Esophagus muscularis mucosa (tissue), 3 donors: ENCODE results near the gene ATRIP.

Experiments used
- POLR2A ChIP-seq: fragments of 450-650 bp; IDR thresholded peaks from one replicate; pipeline ENCODE4 v1.6.1; 2017; ENCODE audit warnings: antibody characterized with exemption, moderate library complexity, mild to moderate bottlenecking, low read depth
- POLR2AphosphoS5 ChIP-seq, 2 donors: sonication (generic); formaldehyde crosslinking; IDR thresholded peaks; one replicate each; pipeline ENCODE4 v1.6.1; 2017; ENCODE audit warnings: antibody characterized with exemption in 2 of 2
- TF ChIP-seq, protein P1 (sequence below), 3 experiments: fragments of 200-600 bp in 2 of 3; fragments of 450-650 bp in 1 of 3; sonication (generic) in 2 of 3; IDR thresholded peaks; one replicate each; pipeline ENCODE4 v1.5.1; 2017 to 2019; ENCODE audit warnings: antibody characterized with exemption in 3 of 3, mild to moderate bottlenecking in 2 of 3, moderate library complexity in 1 of 3

GRCh38 chr3:48419597-48419996 lies 26.9 kb upstream of the ATRIP start:
- TF ChIP-seq POLR2A (no peak), POLR2AphosphoS5 (IDR thresholded peaks at IDR 0.05) (no peak)
- TF ChIP-seq, protein P1, sequence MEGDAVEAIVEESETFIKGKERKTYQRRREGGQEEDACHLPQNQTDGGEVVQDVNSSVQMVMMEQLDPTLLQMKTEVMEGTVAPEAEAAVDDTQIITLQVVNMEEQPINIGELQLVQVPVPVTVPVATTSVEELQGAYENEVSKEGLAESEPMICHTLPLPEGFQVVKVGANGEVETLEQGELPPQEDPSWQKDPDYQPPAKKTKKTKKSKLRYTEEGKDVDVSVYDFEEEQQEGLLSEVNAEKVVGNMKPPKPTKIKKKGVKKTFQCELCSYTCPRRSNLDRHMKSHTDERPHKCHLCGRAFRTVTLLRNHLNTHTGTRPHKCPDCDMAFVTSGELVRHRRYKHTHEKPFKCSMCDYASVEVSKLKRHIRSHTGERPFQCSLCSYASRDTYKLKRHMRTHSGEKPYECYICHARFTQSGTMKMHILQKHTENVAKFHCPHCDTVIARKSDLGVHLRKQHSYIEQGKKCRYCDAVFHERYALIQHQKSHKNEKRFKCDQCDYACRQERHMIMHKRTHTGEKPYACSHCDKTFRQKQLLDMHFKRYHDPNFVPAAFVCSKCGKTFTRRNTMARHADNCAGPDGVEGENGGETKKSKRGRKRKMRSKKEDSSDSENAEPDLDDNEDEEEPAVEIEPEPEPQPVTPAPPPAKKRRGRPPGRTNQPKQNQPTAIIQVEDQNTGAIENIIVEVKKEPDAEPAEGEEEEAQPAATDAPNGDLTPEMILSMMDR (IDR thresholded peaks at IDR 0.05): no peak
